GM21367 (cell line): ENCODE results near the gene DIABLO.
"Not testable (repeated sequence)": the region's sequence is repeated elsewhere in the genome, so short reads cannot be mapped to it uniquely, and the experiment has no call there.

Experiments used
- ATAC-seq: cut with Tn5 transposase; IDR thresholded peaks from one replicate; pipeline ENCODE4 v1.9.1; 2021; ENCODE audit not compliant: unreplicated experiment

DIABLO gene

DNA sequence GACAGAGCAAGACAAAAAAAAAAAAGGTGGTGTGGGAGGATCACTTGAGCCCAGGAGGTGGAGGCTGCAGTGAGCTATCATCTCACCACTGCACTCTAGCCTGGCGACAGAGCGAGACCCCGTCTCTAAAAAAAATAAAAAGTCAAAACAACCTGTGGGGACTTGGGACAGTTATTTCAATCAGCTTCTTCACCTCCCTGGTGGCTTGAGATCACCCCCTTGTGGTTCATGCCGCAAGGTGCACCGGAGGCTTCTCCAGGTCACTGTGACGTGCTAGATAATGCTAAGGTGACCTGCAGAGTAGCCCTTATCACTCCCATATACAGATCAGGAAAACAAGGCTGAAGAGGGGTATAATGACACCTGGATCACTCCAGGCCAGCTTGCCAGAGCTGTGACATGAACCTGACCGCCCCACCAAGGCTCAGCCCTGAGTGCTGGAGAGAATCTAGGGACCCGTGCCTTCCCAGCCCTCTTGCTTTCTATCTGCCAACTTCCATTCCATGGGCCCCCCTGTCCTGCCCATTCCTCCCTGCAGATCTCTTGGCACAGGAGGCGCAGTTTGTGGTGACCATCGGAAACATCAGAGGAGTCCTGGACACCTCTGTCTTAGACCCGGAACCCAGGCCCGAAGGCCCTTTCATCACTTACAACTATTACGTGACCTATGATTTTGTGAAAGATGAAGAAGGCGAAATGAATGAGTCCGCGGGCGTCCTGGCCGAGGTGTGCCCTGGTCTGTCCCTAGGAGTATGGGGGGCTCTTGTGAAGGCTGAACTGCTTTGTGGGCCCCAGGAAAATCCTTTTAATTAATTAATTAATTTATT, 34.8 kb downstream of the DIABLO start:
- no peak for ATAC-seq

DNA sequence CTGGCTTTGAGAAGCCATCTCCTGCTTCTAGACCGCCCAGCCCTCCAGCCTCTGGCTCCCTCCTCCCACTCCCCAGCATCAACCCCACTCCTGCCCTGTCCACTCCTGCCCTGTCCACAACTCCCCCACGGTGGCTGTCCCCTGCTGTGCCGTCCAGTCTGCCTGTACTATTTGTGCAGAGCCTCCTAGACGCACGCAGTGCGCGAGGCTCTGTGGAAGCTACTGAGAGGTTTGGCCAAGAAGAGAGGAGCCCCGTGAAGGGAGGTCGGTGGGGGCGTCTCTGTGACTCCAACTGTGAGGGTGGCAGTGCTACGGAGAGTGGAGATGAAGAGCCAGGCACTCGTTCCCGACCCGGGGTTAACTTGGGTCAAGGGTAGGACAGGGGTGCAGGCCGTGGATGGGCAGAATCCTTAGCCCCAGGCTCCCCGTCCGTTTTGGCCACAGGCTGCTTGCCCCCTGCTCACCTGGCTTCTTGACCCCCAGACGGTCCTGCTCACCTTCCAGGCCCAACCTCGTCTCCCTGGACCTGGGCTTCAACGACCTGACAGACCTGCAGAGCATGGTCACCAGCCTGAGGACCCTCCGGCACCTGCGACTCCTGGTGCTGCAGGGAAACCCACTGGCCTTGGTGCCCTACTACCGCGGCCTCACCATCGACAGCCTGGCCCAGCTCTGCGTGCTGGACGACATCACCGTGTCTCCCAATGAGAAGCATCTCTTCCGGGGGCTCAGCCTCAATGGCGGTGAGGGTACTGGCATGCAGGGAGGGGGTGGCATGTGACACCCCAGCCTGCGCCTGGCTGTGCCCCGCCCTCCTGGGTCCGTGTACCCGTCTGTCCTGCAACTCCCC, 36.0 kb downstream of the DIABLO start:
- ATAC-seq: no peak

DNA sequence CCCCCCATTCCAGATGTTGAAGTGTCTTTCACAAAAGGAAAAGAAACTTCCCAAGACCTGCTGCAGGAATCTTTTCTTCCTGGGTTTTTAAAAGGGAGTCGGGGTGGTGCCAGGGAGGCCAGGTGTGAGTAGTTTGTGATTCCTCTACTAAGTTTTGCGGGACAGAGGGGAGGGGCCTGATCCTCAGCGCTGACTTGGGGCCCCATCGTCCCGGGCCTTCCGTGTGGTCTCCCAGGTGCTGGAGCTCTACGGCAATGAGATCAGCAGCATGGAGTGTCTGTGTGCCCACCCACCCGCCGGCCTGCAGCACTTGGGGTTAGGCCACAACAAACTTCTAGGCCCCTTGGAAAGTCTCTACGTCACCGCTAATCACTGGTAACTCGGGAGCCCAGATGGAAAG, 38.4 kb downstream of the DIABLO start:
- no peak for ATAC-seq

DNA sequence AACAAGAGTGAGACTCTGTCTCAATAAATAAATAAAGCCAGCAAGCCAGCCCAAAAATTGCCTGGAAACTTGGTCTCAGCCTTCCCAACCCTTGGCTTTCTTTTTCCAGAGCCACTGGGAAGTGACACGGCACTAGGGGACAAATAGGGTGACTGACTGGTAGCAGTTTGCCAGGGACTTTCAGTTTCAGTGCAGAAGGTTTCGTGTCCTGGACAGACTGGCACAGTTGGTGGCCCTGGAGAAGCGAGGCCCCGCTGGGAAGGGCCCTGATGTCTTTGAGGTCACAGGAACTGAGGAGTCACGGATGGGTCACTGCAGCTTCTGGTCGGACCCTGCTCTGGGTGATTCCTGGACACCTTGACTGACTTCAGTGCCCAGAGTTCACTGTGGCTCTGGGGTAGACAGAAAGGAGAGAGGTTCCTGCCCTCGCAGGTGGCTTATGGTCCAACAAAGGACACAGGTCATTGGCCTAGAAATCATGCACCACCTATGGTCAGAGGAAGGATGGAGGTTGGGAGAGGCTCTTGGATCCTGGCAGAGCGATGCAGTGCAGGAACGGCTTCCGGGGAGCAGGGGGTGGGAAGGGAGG, 40.3 kb downstream of the DIABLO start:
- no peak for ATAC-seq

DNA sequence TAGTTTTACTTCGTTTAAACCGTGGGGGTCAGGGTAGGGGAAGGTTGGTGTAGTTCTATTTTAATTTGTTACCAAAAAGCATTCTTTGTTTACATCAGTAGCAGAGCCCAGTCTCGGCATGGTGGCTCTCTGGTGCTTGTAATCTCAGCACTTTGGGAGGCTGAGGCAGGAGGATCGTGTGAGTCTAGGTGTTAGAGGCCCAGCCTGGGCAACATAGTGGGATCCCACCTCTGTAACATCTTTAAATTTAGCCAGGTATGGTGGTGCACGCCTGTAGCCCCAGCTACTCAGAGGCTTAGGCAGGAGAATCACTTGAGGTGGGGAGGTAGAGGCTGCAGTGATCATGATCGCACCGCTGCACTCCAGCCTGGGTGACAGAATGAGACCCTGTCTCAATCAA, 40.8 kb downstream of the DIABLO start:
- ATAC-seq: no peak

DNA sequence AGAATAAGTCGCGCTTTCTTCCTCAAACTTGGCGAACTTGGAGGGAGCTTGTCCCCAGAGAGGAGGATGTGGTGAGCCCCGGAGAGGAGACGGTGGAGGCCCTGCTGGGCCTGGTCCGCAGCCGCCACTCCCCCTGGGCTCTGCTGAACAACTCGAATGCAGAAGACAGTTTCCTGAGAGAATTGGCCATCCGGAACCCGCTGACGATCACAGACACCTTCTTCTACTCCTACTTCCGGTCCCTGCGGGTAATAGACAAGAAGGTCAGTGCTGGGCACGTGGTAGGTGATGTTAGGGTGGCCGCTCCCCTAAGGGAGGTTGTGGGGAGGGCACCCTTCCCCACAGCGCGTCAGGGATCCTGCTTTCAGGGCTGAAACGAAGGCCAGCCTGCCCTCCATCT, 41.3 kb downstream of the DIABLO start:
- no peak for ATAC-seq

DNA sequence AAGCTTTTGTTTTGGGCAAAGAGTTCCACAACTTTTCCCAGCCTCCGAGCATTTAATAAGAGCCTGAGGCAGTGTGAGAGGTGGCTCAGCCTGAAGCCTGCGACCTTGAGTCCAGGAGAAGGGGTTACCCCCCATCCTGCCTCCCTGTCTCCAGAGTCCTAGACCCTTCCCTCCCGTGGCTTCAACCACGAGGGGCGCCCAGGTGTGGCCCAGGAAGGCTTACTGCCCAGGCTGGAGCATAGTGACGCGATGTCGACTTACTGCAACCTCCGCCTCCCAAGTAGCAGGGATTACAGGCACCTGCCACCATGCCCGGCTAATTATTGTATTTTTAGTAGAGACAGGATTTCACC, 42.3 kb downstream of the DIABLO start:
- ATAC-seq: no peak

DNA sequence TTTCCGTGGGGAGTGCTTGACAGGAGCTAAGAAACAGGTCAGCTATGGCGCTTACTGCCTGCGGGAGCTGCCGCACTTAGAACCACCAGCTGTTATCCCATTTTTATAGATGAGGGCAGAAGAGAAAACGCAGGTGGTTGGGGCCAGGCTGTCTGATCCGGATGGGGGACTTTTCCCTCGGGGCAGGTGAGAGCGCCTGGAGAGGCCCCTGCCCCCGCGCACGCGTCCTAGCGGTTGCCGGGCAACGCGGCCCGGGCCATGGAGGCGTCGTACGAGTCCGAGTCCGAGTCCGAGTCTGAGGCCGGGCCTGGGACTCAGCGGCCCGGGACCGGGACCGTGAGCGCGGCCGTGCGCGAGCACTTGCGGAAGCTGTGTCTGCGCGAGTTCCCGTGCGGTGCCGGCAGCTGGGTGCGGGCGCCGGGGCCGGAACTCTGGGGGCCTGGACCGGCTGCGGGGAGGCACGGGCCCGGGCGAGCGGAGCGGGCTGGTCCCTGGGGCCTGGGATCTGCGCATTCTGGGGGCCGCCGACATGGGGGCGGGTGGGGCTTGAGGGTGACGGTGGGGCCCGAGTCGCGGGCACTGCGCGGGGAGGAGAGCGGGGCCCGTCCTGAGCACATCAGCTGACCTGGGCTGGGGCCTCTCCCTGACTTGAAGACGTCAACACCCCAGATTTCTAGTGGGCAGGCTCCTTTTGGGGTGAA, 42.8 kb downstream of the DIABLO start, which contains the start of gene LRRC43:
TSS of gene LRRC43 (plus strand) at position 237 of the 701 bp plus-strand sequence. CDS start at position 259, 22 bp downstream.
- no peak for ATAC-seq

DNA sequence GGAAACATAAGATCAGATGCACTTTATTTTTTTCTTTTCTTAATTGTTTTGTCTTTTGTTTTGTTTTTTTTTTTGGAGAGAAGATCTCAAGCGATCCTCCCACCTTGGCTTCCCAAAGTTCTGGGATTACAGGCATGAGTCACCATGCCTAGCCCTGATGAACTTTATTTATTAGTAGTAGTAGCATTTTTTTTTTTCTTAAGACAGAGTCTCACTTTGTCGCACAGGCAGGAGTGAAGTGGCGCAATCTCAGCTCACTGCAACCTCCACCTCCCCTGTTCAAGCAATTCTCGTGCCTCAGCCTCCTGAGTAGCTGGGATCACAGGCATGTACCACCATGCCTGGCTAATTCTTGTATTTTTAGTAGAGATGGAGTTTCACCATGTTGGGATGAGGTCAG, 49.4 kb downstream of the DIABLO start:
- ATAC-seq: not testable (repeated sequence)

DNA sequence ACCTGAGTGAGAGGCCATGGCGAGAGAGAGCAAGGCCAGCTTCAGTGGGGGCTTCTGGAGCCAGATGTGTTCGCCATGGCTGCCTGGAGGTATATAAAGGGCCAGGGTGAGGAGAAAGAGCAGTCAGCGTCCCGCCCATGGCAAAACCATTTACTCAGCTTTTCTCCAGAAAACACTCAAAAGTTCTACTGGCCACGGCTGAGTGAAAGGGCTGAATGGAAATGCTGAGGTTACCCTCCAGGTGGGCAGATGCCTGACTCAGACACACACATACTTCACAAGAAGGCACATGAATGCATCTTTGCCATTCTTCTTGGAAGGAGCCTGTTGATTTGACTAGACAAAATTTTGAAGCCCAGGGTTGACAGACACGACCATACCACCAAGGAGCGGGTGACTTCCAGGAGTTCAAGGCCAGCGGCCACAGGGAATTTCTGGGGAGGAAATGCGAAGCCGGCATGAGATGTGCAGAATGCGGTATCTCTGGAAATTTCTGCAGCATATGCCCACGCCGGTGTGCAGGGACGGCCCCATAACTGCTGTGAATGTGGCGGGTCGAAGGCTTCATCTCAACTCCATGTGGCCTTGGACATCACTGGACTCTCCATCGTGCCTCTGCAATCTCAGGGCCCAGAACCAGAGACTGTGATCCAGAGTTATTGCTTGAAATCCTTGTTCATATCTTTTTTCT, 51.6 kb downstream of the DIABLO start, which contains the start of gene IL31:
TSS of gene IL31 (minus strand) at position 67 of the 691 bp plus-strand sequence. CDS start at position 18, 49 bp downstream.
- no peak for ATAC-seq

DNA sequence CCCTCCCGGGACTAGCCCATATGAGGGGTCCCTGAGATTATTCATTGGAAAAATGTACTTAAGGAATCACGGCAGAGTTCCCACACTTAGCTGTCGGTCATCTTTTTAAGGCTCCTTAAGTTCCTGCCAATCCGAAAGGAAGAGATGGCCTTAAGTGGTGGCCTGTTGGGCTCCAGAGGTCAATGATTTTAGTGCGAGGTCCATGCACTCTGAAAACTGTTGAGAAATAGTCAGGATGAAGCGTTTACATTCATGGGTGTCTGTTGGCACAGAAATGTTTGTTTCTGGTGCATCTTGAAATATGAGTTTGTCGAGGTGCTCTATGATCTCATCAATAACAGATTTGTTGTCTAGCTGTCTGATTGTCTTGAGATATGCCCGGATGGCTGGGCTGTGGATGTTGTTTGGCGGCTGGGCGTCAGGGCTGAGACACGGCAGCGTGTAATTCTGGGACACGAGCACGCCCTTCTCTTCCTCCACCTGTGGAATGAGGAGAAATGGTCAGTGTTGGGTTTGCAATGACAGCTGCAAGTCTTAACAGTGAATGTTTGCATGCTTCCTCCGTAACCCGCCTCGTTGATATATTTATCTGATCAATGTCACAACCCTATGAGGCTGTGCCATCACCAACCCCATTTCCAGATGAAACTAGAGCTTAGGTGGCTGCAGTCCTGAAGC, 53.5 kb downstream of the DIABLO start:
- ATAC-seq: no peak

DNA sequence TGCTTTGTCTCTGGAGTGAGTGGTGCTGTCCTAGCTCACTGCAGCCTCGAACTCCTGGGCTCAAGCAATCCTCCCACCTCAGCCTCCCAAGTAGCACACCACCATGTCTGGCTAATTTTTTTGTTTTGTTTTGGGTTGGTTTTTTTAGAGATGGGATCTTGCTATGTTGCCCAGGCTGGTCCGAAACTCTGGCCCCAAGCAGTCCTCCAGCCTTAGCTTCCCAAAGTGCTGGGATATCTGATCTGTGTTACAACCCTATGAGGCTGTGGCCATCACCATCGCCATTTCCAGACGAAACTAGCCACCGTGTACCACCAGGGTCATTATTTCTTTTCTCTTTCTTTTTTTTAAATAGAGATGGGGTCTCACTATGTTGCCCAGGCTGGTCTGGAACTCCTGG, 54.5 kb downstream of the DIABLO start:
- no peak for ATAC-seq

DNA sequence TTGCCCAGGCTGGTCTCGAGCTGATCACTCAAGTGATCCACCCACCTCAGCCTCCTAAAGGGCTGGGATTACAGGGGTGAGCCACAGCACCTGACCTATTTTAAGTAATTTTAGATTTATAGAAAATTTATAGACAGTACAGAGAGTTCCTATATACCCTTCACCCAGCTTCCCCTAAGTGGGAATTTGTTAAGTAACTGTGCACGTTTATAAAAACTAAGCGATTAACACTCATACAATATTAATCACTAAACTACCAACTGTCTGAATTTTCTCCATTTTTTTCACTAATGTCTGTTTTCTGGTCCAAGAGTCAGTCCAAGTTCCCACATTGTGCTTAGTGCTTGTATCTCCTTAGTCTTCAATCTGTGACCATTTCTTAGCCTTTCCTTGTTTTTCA, 57.4 kb downstream of the DIABLO start:
- ATAC-seq: no peak

DNA sequence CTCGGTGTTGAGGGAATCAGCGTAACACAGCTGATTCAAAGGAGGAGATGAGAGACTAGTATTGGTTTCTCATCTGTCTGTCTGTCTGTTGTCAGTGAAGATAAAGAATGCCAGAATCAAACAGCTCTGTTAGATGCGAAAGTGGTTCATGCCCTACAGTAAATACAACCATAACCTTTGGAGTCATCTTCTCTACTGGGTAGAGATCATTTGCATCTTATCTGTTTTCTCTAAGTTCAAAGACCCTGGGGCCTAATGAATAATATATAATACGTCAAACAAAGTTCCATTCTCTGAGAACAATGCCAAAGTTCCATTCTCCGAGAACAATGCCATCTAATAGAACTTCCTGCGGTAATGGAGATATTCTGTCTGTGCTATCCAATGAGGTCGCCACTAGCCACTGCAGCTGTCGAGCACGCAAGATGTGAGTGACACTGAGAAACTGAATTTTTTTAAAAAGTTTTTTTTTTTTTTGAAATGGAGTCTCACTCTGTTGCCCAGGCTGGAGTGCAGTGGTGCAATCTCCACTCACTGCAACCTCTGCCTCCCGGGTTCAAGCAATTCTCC, 58.4 kb downstream of the DIABLO start:
- no peak for ATAC-seq

DNA sequence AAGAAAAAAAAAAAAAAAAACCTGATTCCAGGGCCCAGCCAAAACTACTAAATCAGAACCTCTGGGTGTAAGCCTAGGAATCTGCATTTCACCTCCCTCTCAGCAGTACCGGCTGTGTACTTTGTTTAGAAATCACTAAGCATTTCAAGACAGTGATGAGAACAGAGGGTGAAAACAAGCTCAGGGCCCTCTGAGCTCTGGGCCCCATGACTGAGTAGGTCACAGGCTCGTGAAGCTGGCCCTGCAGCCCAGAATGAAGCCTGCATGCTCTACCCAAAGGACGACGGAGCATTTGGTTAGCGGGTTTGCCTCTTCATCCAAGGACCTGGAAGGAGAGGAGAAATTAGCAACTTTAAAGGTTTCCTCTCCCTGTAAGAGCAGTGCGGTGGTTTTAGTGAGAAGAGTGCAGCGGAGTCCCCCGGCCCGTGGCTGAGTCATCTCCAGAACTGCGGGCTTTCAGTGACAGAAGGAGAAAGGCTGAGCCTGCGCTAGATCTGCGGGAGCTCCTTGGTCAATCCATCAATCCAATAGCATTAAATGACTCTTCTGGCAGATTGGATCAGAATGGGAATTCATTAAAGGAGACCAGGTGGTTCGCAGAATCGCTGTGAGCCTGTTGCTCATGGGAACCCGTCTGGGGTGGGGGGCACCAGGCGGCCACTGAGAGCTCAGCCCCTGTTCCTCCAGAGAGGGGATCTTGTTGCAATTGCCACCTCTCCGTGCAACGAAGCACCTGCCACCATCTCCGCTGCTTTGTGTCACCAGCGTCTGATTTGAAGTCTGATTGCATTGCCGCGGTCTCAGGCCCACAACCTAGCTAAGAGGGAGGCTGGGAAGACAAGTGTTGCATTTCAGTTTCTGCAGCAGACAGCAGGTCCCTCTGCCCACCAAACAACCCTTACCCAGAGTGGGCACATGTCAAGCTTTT, 59.2 kb downstream of the DIABLO start:
- no peak for ATAC-seq

DNA sequence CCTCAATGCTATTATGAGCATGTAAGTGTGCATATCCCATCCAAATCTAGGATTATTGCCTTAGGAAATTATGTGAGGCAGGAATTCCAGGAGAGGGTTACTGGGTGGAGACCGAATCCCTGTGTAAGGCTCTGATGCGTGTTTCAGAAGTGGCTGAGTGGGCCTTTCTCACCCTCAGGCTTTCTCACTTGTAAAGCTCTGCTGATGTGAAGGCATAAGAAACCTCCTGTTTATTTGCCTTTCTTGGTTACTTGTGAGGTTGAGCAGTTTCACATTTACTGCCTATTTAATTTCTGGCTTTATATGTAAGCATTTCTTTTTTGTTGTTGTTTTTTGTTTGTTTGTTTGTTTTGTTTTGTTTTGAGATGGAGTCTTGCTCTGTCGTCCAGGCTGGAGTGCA, 62.9 kb downstream of the DIABLO start:
- no peak for ATAC-seq

DNA sequence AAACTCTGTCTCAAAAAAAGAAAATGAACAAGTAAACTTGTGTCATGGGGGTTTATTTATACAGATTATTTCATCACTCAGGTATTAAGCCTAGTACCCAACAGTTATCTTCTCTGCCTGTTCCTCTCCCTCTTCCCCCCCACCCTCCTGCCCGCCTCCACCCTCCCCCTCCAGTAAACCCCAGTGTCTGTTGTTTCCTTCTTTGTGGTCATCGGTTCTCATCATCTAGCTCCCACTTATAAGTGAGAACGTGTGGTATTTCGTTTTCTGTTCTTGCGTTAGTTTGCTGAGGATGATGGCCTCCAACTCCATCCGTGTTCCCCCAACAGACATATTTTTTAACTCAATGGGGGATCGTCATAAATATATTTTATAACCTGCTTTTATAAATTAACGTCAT, 64.2 kb downstream of the DIABLO start:
- no peak for ATAC-seq

DNA sequence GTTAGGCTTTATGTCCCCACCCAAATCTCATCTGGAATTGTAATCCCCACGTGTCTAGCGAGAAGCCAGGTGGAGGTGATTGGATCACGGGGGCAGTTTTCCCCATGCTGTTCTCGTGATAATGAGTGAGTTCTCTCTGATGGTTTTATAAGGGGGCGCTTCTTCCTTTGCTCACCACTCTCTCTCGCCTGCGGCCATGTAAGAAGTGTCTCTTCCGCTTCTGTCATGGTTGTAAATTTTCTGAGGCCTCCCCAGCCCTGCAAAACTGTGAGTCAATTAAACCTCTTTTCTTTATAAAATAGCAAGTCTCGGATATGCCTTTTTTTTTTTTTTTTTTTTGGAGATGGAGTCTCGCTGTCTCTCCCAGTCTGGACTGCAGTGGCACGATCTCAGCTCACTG, 65.1 kb downstream of the DIABLO start:
- no peak for ATAC-seq

DNA sequence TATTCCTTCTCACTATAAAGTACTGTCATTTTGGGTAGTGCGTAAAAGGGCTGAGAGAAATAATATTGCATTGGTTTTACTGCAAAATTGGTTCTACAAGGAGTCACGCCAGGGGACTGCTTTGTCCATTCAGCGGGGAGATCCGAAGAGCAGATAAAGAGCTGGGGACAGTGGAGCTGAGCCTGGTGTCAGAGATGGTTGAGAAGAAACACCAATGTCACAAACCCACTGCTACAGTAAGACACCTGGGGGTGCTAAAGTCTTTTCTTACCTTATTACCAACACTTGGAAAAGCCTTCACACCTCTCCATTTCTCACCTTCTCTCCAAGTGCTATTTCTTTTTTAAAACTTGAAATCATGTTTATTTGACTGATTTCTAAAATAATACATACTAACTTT, 66.0 kb downstream of the DIABLO start:
- ATAC-seq: no peak
